ENCODE data around the gene CTNNBIP1.

Gene CTNNBIP1

GRCh38 chr1:9877962-9878361 lies 32.1 kb downstream of the CTNNBIP1 start:
- DNase-seq (ENCODE audit: low read depth) = no peak

- no peak for DNase-seq (ENCODE audit: low read depth)
Measured at GRCh38 chr1:9875636-9876000, 34.5 kb downstream of the CTNNBIP1 start.

GRCh38 chr1:9874959-9875635 lies 35.0 kb downstream of the CTNNBIP1 start:
- DNase-seq (ENCODE audit: low read depth) = peak; percentile 52

DNA sequence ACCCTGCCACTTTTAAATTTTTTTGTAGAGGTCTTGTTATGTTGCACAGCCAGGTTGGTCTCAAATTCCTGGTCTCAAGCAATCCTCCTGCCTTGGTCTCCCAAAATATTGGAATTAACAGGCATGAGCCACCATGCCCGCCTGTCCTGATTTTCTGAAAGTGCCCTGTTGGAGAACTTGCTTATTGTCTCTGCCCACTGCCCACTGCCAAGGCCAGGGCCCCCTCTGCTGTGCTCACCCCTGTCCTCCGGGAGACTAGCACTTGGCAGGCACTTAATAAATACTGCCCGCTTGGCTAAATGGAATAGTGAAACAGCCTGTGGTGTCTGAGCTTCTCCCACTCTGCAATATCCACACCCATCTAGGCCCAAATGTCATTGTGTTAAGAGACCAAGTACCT lies 35.7 kb downstream of the CTNNBIP1 start:
- DNase-seq (ENCODE audit: low read depth) = no peak

GRCh38 chr1:9873992-9874391 lies 36.1 kb downstream of the CTNNBIP1 start:
- no peak for DNase-seq (ENCODE audit: low read depth)

GRCh38 chr1:9873385-9873784 lies 36.7 kb downstream of the CTNNBIP1 start:
- no peak for DNase-seq (ENCODE audit: low read depth)

DNA sequence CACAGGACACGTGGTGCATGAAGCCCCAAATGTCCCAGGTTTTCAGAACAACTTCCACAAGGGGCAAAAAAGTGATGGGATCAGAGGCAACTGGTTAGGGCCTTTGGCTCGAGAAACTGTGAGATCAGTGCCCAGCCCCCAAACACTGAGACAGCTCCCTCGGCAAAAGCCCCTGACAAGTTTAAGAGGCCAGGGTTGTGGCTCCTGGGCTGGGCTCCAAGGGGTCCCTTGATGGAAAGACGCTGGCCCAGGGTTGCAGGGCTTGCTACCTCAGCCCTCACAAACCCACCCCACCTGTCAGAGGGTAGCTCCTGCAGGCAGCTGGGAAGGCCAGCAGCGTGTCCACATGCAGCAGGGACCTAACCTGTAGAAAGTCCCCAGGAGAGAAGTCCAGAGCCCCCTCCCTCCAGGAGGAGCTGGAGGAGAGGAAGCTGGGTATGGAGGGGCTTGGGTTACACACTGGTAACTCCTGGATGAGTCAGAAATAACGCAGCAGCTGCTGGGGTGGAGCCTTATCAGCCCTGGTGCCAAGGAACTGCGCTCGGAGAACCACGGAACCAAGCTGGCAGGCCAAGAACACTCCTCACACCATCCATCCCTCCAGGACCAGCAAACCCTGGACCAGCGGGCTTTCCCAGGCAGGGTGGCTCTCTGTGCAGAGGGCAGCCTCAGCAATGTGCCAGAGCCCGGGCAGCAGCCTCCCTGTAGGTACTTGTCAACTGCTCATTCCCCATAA lies 37.5 kb downstream of the CTNNBIP1 start:
- no peak for DNase-seq (ENCODE audit: low read depth)

DNA sequence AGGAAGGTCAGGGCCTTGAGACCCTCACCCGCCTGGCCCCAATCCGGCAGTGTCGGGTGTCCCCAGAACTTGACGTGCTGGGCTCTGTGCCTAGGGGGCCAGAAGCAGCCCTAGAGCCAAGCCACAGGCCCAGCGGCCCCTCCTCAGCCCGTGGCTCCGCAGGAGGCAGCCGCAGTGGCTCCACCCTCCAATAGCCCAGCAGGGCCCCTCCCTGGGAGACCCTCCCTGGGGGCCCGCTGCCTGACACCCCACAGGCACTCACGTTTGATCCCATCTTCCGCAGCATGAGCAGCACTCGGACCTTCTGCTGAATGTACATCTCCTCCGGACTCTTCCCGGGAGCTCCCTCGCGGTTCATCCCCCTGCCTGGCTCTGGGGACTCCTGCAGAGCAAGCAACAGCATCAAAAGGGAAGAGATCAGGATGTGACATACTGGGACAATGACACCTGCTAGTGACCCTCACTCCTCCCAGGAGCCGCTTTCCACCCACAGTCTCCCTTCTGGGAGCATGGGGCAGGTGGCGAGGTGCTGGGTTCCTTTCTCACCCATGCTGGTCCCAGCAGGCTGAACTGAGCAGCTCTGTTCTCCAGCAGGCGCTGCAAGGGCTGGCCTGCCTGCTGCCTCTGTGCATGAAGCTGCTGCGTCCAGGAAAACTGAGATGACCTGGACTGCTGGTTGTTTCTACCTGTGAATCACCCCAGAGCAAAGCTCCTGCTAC lies 38.2 kb downstream of the CTNNBIP1 start:
- DNase-seq (ENCODE audit: low read depth) = no peak

DNA sequence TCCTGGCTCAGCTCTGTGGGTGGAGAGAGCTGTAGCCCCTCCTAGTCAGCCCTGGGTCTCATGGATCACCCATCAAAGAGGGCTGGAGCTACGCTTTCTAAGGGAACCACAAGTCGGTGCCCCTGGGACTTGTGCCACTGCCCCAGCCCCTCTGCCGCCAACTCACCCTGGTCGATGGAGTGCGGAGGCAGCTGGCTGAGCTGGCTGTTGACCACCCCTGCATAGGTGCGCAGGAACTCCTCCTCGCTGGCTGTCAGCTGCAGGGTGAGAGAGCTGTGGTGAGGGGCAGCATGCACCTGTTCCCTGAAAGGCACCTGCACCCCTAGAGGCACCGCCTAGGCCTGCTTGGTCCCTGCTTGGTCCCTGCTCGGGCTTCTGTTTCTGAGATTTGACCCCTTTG lies 39.0 kb downstream of the CTNNBIP1 start:
- no peak for DNase-seq (ENCODE audit: low read depth)

DNA sequence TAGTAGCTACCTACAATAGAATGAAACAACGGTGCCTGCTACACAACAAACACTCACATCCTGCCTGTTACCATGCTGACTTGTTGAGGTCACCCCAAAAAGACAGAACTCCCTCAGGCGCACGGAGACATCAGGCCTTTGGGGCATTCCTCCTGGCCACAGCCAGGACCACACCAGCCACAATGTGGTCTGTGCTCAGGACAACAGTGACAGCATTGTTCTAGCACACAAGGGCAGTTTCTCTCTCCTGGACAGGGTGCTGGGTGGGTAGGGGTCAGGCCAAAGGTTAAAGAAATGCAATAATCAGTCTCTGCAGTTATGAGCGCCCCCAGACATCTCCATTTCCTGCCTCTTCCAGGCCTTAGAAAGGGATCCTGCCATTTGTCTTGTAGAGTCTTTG lies 39.5 kb downstream of the CTNNBIP1 start:
- no peak for DNase-seq (ENCODE audit: low read depth)

- DNase-seq (ENCODE audit: low read depth) = no peak
Measured at GRCh38 chr1:9869831-9870251, 40.2 kb downstream of the CTNNBIP1 start.

DNA sequence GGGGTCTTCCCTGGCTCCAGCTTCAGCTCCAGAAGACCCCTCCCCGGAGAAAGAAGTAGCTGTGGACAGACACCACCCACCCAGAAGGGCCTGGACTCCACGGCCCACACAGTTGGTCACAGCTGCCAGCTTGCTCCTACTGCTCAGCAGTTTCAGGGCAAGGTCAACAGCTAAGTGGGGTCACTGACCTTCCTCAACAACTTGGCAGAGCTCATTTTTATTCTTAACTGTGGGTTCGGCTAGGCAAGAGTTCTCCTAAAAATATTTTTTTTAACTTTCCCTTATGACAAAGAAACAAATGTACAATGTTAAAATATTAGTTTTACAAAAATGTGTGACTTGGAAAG lies 41.9 kb downstream of the CTNNBIP1 start:
- DNase-seq (ENCODE audit: low read depth) = no peak

- peak; percentile 90 for DNase-seq (ENCODE audit: low read depth)
Measured at GRCh38 chr1:9867408-9868243, 42.4 kb downstream of the CTNNBIP1 start.

DNA sequence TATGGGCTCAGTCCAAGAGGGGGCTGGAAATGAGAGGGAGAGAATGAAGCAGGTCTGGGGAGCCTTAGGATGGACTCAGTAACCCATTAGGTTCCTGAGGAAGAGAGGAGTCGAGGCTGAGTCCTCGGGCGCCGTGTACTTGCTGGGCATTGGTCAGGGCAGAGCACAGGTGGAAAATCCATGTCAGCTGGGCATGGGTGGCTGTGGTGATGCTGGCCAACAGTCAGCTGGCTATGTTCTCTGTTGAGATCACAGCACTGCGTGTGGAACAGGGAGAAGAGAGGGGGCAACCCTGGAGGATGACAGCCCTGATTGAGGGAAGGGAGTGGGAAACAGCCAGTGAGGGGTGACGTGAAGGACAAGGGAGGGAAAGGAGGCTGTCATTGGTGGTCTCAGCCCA lies 43.2 kb downstream of the CTNNBIP1 start:
- no peak for DNase-seq (ENCODE audit: low read depth)

DNA sequence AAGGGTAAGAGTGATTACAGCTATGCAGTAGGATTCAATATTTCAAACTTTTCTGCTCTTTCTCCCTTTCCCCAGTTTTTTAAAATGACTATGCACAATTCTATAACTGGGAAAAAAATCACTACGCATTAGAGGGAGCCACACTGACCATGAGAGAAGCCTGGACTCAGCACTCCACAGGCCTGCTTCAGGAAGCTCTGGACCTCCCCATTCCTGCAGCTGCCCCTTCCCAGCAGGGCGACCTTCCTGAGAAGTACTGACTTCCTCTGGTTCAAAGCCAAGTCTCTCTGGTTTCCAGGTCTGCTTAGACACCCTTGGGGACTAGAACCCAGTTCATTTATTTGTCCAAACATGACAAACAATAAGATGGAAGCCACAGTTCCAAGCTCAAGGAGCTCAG lies 44.3 kb downstream of the CTNNBIP1 start:
- no peak for DNase-seq (ENCODE audit: low read depth)

- no peak for DNase-seq (ENCODE audit: low read depth)
Measured at GRCh38 chr1:9863371-9863770, 46.7 kb downstream of the CTNNBIP1 start.

DNA sequence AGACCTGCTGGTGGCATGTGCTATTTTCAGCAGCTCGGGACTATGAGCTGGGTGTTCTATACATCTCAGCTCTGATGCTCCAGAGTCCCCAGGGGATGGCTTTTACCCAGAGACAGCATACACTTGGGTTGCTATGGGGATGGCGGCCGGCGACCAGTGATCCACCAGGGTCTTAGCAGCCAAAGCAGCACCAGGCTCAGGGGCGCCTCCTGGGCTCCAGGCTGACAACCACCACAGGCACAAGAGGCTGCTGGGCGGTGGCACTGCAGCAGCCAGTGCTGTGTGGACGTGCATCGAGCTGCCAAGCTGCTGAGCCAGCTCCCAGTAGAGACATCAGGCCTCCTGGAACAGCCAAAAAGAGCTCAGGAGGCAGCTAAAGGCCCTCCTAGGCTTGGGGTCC lies 48.7 kb downstream of the CTNNBIP1 start:
- no peak for DNase-seq (ENCODE audit: low read depth)

DNA sequence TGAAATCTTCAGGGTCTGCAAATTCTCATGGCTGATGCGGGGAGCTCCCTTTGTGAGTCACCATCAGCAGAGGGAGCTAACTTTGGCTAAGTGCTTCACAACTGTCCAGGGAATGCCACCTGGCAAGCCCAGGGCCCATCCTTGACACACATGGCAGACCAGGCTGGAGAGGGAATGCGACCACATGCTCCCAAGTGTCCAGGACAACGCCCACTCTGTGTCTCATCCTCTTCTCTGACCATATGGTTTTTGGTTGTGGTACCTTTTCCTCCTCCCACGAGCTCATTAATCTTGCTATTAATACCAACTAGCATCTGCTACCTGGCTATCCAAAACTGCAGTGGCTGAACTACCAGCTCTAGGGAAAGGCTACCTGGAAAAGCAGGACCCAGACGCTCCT lies 49.2 kb downstream of the CTNNBIP1 start:
- no peak for DNase-seq (ENCODE audit: low read depth)

- DNase-seq (ENCODE audit: low read depth) = no peak
Measured at GRCh38 chr1:9859281-9860014, 50.6 kb downstream of the CTNNBIP1 start.

DNA sequence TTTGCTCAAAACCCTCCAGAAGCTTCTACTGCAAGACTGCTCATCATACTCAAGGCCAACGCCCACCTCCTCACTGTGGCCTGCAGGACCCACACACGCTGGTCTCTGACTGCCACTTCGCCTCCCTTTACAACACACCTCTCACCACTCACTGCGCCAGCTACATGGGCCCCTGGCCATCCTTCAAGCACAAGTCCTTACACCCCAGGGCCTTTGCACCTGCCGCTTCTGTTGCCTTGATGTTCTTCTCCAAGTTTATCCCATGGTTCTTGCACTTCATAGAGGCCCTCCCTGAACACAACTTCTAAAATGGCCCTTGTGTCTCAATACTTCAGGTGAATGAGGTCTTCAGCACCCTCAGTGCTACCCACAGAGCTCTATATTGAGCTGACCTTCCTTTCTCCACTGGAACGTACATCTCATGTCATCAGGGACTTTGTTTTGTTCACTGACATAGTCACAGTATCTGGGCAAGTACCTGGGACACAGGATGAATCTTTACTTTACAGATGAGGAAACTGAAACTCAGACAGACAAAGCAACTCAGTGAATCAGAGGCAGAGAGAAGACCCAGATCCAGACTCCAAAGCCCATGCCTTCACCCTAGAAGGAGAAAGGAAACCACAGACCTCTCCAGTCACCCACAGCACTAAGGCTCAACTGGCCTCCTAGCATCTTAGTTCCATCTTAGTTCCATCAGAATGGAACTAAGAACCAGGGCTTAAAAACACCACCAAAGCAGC lies 51.6 kb downstream of the CTNNBIP1 start:
- DNase-seq (ENCODE audit: low read depth) = no peak

DNA sequence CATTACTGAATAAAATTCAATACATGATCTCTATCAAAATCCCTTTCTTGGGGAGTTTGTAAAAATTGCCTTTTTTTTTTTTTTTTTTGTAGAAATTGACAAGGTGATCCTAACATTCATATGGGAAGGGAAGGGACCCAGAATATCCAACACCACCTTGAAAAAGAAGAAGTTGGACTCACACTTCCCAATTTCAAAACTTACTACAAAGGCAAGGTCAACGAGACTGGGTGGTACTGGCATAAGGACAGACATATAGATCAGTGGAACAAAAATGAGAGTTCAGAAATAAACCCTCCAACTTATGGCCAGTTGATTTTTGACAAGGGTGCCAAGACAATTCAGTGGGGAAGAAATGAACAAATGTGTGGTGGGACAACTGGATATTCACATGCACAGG lies 54.9 kb downstream of the CTNNBIP1 start:
- no peak for DNase-seq (ENCODE audit: low read depth)

Measured in stimulated activated CD8-positive, alpha-beta memory T cell treated with anti-CD3 and anti-CD28 coated beads, Interleukin-15, amount 100 ng/mL, for 1 hour (primary cell).